ENCODE measurements around the gene UBE2L3.
"Not testable (repeated sequence)": the region's sequence is repeated elsewhere in the genome, so short reads cannot be mapped to it uniquely, and the experiment has no call there.

UBE2L3 gene

DNA sequence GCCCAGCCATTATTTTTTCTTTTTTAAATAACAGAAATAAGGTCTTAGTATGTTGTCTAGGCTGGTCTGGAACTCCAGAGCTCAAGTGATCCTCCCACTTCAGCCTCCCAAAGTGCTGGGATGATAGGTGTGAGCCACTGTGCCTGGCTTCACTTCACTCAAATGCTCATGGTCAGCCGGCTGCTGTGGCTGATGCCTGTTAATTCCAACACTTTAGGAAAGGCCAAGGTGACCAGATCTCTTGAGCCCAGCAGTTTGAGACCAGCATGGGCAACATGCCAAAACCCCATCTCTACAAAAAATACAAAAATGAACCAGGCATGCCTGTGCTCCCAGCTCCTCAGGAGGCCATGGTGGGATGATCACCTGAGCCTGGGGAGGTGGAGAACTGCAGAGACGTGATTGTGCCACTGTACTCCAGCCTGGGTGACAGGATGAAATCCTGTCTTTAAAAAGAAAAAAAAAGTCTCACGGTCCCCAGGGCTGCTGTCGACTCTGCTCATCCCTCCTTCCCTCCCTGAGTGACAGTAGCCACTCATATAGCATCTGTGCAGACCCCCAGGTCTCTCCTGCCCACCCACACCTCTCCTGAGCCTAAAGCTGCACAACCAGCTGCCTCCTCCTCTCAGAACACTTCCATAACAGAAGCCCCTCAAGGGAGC lies 58.7 kb downstream of the UBE2L3 start:
- DNase-seq (ENCODE audit: low read depth in 1 of 2, low spot score in 1 of 2): no peak

DNA sequence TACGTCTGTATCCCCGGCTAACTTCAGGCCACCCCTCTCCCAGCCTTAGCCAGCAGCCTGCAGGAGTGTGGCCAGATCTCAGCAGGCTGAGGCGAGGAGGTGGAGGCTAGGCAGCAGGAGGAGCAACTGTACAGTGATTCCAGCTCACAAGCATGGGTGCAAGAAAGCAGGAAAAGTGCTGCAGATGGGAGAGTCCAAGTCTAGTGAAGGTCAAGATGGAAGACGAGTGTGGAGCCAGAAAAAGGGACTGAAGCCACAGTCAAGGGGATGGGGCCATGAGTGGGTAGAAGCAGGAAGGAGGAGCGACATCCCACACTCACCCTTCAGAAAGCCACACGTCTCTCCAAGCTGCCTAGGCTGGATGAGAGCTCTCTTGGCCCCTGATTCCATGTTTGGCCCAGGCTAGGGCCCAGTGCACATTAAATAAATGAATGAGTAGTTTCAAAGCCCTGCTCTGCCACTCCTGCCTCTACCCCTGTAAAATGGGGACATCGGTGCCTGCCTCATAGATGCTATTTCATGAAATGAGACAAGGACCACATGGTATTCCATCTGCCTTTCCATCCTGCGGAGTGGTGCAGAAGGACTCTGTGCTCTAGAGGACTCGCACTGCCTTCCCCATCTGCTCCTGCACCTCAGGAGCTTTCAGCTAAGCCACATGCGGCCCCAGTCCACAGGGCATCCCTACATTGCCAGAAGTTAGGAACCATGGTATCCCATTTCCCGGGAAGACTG lies 59.4 kb downstream of the UBE2L3 start:
- no peak for DNase-seq (ENCODE audit: low read depth in 1 of 2, low spot score in 1 of 2)

DNA sequence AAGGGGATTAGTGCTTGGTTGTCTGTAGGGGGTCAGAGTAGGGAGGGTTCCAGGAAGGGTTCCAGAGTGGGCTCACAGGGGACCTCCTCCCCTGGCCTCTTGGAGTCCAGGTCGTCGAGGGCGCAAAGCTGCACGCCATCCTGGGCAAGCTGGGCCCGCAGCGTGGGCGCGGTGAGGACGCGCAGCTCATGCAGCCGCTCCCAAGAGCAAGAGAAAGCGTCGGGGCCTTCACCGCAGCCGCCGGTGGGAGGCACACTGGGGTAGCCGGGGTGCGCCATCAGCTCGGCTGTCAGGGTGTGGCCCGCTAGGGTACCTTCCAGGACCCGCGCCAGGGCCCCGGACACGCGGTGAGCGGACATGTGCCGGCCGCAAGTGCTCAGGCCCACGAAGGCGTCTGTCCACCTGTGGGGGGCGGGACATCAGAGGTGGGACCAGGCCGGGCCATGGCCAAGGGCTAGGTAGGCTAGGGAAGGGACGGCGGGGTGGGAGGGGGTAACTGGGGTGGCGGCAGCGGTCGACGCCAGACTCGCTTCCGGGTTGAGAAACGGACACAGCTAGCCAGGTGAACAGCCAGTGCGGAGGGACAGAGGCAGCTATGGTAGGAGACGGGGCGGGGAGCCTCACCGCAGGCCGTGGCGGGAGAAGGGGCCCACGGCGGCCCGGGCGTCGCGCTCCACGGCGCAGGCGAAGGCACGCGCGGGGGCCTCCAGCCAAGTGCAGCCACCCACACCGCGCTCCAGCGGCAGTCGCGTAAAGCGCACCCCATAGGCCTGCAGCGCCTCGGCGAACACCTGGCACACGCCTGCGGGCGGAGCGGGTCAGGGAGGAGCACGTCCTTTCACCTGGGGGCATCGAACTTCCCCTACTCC lies 61.1 kb downstream of the UBE2L3 start:
- DNase-seq (ENCODE audit: low read depth in 1 of 2, low spot score in 1 of 2): no peak

DNA sequence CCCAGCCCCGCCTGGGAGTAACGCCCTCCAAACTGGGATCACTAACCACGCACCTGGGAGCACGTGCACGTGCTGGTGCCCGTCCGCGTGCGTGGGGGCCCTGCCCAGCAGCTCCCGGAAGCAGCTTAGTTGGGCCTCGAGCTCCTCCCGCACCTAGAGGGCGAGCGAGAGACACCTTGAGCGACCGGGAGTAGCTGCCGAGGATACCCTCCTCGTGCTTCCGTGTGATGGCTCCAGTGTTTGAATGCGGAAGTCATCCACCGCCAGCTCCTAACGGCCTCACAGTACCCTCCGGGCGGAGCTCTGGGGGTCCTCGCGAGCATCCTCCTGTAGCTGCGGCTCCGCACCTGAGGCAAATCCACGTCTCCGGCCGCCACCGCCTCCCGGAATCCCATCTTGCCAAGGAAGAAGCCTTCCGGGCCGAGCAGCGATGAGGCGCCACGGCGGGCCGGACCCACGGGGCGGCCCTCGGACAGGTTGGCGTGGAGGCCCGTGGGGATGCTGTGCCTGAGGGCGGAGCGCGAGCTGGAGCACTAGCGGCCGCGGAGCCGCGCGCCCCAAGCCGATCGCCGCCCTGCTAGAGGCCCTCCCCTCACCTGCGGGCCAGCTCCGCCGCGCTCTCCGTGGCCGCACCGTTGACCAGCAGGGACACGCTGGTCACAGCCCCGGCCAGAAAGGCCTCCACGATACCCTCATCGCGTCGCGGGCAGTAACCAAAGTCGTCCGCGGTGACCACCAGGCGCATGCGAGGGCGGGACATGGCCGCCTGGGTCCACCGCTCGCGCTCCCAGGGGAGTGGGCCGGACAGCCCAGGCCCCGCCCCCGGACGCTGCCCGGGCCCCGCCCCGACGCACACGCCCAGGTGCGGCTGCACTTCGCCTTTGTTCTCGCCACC lies 62.0 kb downstream of the UBE2L3 start, which contains the start of gene YDJC:
Gene YDJC, minus strand, starts transcription at position 768 of the 895 bp plus-strand sequence. Its CDS starts 8 bp downstream, at position 760.
- peak; percentile 90 to 94 for DNase-seq (ENCODE audit: low read depth in 1 of 2, low spot score in 1 of 2)

DNA sequence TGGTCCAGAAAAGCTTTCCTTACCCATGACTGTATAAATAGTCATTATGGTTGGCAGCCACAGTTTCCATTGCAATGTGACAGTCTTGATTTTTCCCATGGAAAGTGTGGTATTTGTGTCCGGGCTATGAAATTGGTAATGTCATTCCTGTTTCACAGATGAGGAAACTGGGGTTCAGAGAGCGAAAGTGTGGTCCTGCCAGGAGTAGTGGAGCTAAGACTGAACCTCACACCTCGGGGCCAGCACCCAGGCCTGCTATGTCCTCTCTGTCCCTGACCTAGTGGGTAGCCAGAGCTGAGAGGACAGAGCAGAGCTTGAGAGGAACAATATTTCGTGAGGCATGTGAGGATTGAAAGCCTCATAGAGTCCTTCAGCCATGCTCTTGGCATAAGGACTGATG lies 63.5 kb downstream of the UBE2L3 start:
- no peak for DNase-seq (ENCODE audit: low read depth in 1 of 2, low spot score in 1 of 2)

DNA sequence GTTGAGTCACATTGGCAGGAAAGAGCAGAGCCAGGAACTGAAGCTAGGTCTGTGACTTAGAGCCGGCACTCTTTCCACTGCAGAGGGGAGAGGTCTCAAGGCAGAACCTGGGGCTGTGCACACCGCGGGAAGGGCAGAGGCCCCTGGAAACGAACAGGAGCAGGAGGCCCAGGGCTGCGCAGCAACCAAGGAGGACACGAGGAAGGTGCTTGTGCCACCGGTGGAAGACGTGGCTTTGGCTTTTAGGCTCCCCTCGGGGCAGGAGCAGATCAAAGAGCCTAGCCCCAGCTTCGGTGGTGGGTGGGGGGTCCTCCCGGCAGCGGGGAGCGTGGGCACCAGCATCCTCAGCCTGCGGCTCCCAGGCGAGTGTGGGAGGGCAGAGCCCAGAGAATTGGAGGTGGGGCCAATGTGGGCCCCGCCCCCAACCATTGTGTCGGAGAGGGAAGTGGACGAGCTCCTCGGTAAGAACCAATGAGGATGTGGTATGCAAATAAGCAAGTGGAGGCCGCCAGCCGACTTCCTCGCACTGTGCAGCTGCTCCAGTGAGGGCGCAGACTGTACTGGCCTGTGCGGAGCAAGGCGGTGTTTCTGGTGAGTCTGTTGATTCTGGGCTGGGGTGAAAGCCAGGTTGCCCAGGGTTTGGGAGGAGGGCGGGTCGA lies 64.9 kb downstream of the UBE2L3 start, which contains the start of gene CCDC116:
Gene CCDC116, plus strand, starts transcription at position 524 of the 659 bp plus-strand sequence. CDS start 422 bp downstream, outside the sequence.
- DNase-seq (ENCODE audit: low read depth in 1 of 2, low spot score in 1 of 2): peak; percentile 22 to 48

DNA sequence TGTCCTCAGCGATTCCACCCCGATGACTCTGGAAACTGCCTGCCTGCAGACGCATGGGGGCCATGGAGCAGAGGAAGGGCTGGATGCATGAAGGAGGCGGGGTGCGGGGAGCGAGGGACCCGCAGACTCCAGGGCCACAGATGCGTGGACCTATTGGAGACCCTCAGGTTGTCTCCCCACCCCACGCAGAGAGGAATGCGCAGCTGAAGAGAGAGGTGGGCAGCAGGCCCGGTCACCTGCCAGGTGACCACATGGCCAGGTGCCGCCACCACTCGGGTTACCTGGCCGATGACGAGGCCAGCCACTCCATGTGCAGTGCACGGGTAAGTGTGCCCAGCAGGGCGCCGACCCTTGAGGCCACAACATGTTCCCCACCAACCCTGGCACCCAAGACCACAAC lies 65.4 kb downstream of the UBE2L3 start:
- no peak for DNase-seq (ENCODE audit: low read depth in 1 of 2, low spot score in 1 of 2)

DNA sequence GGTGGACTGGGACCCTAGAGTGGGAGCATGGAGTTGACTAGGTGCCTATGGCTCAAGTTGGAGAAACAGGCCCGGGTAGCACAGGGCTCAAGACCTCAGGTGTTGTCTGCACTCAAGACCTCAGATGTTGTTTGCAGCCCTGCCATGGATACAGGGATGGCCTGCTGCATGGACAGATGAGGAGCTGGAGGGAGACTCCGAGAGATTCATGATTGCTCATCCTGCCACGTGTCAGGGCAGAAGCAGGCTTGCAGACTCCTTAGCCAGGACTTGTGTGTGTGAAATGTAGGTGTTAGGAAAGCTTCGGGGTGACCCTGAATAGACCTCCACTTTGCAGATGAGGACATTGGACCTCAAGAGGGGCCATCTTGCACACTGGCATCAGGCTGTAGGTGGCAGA lies 66.0 kb downstream of the UBE2L3 start:
- no peak for DNase-seq (ENCODE audit: low read depth in 1 of 2, low spot score in 1 of 2)

DNA sequence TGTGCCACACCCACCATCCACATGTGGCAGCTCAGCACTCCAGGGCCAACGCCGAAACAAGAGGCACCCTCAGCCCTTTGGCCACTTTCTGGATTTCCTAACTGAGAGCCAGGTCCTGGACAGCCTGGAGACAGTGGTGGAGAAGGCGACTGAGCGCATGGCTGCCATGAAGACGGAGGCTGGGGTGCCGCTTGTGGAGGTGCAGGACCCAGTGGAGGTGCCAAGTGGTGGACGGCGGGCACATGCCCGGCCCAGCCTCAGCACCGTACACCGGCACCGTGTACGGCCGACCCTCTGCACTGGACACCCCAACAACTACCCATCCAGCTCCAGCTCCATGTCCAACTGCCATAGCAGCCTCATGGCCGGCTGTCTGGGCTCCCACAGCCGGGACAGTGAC lies 66.6 kb downstream of the UBE2L3 start:
- DNase-seq (ENCODE audit: low read depth in 1 of 2, low spot score in 1 of 2): no peak

DNA sequence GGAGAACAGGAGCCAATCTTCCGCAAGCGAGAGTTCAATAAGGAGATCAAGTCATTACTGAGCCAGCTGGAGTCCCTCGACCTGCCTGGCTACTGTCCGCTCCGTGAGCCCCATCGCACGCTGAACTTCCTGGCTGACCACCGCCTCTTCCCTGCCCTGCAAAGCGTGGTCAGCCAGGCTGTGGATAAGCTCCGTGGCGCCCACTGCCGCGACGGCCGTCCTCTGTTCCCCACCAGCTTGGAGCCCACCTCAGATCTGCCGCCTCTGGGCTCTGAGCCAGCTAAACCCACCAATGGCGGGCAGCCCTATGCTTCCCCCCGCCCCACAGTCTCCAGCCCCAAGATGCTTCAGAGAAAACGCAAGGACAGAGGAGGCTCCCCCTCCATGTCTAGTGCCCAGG lies 67.3 kb downstream of the UBE2L3 start:
- DNase-seq (ENCODE audit: low read depth in 1 of 2, low spot score in 1 of 2): no peak

DNA sequence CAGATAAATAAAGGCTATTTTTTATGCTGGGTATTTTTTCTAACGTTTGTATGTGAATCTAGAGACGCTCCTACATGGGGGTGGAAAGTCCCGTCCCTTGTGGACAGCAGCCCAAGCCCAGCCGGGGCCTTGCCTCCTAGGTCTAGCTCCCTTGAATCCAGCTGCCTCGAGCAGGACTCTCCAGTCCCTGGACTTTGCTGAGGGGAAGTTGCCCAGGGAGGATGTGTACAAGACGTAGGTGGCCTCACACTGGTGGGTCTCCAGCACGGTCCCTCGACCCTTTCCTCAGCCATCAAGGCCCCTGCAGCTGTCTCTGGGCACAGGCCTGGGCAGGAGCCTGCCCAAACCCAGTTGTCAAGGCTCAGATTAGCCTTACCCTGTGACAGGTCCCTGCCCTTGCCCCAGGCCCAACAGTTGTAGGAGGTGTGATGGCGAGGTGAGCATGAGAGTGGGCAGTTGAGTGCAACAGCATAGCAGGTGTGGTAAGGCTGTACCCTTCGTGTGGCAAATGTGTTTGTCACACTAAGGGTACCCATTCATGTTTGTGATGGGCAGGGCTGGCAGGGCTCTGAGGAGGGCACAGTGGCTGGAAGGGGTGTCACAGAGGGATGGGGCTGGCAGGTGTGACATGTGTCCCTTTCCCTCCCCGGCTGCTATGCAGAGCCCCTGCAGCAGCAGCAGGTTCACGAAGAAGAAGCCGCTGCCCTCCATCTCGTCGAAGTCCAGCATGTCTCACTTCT lies 68.4 kb downstream of the UBE2L3 start:
- DNase-seq (ENCODE audit: low read depth in 1 of 2, low spot score in 1 of 2): no peak

DNA sequence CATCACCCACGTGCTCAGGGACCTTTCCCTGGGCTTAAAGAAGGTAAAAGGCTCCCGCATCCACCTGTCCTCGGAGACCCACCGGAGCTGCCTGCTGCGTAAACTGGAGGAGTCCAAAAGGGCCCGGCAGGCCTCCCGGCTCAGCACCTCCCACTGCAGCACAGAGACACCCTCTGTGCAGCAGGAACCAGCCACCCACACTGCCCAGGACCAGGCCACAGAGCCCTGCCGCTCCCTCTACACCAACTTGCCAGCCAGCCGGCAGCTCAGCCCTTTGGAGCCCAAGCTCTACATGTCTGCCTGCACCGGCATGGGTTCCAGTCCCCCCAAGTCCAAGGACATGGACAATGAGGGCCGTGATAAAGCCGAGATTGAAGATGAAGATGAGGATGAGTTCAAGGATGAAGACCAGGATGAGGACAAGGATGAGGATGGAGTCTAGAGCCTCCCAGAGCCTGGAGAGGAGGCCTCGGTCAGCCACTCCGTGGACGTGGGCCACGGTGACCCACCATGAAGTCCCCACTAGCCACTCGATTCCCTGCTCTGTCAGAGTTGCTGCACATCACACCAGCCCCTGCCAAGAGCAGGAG lies 69.2 kb downstream of the UBE2L3 start:
- DNase-seq (ENCODE audit: low read depth in 1 of 2, low spot score in 1 of 2): no peak

DNA sequence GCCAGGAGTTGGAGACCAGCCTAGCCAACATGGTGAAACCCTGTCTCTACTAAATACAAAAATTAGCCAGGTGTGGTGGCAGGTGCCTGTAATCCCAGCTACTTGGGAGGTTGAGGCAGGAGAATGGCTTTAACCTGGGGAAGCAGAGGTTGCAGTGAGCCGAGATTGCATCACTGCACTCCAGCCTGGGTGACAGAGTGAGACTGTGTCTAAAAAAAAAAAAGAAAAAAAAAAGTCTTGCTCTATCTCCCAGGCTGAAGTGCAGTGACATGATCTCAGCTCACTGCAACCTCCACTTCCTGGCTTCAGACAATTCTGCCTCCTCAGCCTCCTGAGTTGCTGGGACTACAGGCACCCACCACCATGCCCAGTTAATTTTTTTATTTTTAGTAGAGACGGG lies 69.9 kb downstream of the UBE2L3 start:
- DNase-seq (ENCODE audit: low read depth in 1 of 2, low spot score in 1 of 2): not testable (repeated sequence)

DNA sequence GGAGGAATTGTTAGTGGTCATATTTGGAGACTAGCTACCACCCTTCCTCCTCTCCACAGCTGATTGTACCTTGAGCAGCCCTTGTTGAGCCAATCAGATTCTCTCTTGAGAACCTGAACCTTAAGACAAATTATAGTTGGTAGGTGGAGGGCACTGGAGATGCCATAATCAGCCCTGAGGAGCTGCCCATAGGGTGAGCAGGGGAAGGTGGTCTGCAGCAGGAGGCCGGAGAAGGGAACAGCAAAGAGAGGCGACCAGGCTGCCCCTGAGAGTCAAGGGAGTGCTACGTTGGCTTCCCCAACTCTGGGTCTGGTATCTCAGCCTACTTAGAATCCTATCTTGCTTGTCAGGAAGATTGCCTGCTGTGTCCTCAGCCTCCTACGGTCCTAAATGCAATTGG lies 71.8 kb downstream of the UBE2L3 start:
- DNase-seq (ENCODE audit: low read depth in 1 of 2, low spot score in 1 of 2): no peak

DNA sequence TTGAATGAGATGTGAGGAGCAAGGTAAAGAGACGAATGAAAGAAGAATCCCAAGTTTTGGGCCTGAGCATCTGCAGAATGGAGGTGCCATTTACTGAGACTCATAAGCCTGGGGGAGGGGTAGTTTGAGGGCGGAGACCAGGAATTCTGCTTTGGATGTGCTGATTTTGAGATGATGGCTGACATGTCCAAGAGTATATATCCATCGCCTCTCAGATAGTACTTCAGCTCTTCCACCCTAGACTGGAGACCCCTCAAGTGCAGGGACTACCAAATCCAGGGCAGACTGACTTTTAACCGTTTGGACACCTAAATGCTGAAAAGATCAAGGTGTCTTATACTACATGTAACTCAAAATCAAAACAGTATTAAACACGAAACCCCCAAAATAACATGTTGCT lies 73.3 kb downstream of the UBE2L3 start:
- DNase-seq (ENCODE audit: low read depth in 1 of 2, low spot score in 1 of 2): no peak

DNA sequence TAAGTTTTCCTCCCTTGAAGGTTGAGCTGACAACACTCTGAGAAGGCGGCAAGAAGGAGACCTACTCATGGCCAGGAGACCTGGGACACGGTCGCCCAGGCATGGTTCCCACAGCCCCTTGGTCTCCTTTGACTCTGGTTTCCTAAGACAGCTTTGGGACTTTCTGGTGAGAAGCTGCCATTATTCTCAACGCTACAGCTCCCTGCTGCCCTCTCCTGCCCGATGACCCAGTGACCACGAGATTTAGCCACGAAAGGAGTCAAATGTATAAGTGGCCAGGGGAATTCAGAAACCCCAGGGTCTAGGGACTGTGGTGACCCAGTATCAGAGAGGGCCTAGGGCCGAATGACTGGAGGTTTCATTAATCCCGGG lies 73.9 kb downstream of the UBE2L3 start:
- no peak for DNase-seq (ENCODE audit: low read depth in 1 of 2, low spot score in 1 of 2)

DNA sequence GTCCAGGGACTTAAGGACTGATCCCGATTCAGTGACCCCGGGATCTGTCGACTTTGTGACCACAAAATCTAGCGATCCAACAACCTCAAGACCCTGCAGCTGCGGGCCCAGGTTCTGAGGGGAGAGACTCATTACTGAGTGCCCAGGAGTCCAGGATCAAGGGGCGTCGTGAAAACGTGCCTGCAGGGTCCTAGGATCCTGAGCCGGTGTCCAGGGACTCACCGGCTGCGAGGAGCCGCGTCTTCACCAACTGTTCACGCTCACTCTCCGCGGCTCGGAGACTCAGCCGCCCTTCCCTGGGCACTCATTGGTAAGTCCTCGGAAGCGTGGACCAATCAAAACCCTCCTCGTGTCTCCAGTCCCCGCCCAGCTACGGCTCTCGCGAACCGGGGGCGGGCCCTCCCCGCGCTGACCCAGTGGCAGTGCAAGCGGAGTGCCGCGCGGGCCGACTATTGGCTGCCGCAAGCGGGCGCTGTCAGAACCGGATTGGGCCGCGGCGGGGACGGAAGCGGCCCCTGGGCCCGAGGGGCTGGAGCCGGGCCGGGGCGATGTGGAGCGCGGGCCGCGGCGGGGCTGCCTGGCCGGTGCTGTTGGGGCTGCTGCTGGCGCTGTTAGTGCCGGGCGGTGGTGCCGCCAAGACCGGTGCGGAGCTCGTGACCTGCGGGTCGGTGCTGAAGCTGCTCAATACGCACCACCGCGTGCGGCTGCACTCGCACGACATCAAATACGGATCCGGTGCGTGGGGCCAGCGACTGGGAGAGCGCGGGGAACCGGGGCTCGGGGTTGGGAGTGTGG lies 74.5 kb downstream of the UBE2L3 start, which contains the start of gene SDF2L1:
Gene SDF2L1, plus strand, starts transcription at position 514 of the 795 bp plus-strand sequence. Its CDS starts 35 bp downstream, at position 549.
- DNase-seq (ENCODE audit: low read depth in 1 of 2, low spot score in 1 of 2): peak; percentile 92 to 97
